ENCODE data around the gene CCDC43.
"Not testable (repeated sequence)": the region's sequence is repeated elsewhere in the genome, so short reads cannot be mapped to it uniquely, and the experiment has no call there.

The CCDC43 gene

GRCh38 chr17:44653954-44654353 lies 35.6 kb downstream of the CCDC43 start:
- Histone ChIP-seq H3K27me3 (ENCODE audit: low read depth) (peaks cover 7% of the 10 kb centered on the region), H3K4me3 (no peak overlapping the region), H3K9me3 (no peaks in the 10 kb centered on the region), H3K36me3 (replicated peaks) (no peaks in the 10 kb centered on the region), H3K4me1 (peaks cover 6% of the 10 kb centered on the region)
- DNase-seq (ENCODE audit: low spot score in 2 of 2), result no peak
- in situ Hi-C loops (cut with MboI; ENCODE audit: low sequenced_read_pairs), result no loop called here

GRCh38 chr17:44653384-44653783 lies 36.2 kb downstream of the CCDC43 start:
- DNase-seq (ENCODE audit: low spot score in 2 of 2), result no peak
- Histone ChIP-seq H3K27me3 (ENCODE audit: low read depth) (peaks cover 7% of the 10 kb centered on the region), H3K4me3 (no peak overlapping the region), H3K9me3 (no peaks in the 10 kb centered on the region), H3K36me3 (replicated peaks) (no peaks in the 10 kb centered on the region), H3K4me1 (peaks cover 6% of the 10 kb centered on the region)
- in situ Hi-C loops (cut with MboI; ENCODE audit: low sequenced_read_pairs), result no loop called here

- Histone ChIP-seq H3K36me3 (replicated peaks) (no peaks in the 10 kb centered on the region), H3K27me3 (ENCODE audit: low read depth) (peaks cover 7% of the 10 kb centered on the region), H3K4me3 (no peak overlapping the region), H3K9me3 (no peaks in the 10 kb centered on the region), H3K4me1 (peaks cover 6% of the 10 kb centered on the region)
- DNase-seq (ENCODE audit: low spot score in 2 of 2), result no peak
- in situ Hi-C loops (cut with MboI; ENCODE audit: low sequenced_read_pairs), result no loop called here
Observed at GRCh38 chr17:44652727-44653126, 36.8 kb downstream of the CCDC43 start.

- Histone ChIP-seq H3K27me3 (ENCODE audit: low read depth) (peaks cover 7% of the 10 kb centered on the region), H3K4me1 (peaks cover 3% of the 10 kb centered on the region), H3K9me3 (no peaks in the 10 kb centered on the region), H3K36me3 (replicated peaks) (no peaks in the 10 kb centered on the region), H3K4me3 (no peak overlapping the region)
- in situ Hi-C loops (cut with MboI; ENCODE audit: low sequenced_read_pairs), result no loop called here
- DNase-seq (ENCODE audit: low spot score in 2 of 2), result no peak
Observed at GRCh38 chr17:44651228-44651627, 38.3 kb downstream of the CCDC43 start.

GRCh38 chr17:44648963-44649362 lies 40.6 kb downstream of the CCDC43 start:
- H3K9me3 ChIP-seq, result no peaks in the 10 kb centered on the region
- in situ Hi-C loops (cut with MboI; ENCODE audit: low sequenced_read_pairs), result no loop called here
- DNase-seq (ENCODE audit: low spot score in 2 of 2), result no peak

GRCh38 chr17:44647736-44648135 lies 41.8 kb downstream of the CCDC43 start:
- Histone ChIP-seq H3K9me3 (no peaks in the 10 kb centered on the region), H3K4me3 (no peak overlapping the region), H3K36me3 (replicated peaks) (no peaks in the 10 kb centered on the region), H3K27me3 (ENCODE audit: low read depth) (peaks cover 7% of the 10 kb centered on the region), H3K4me1 (peaks cover 3% of the 10 kb centered on the region; the same call in 1 of the 2 replicates)
- in situ Hi-C loops (cut with MboI; ENCODE audit: low sequenced_read_pairs), result no loop called here
- DNase-seq (ENCODE audit: low spot score in 2 of 2), result no peak

More at GRCh38 chr17:44648963-44649362, 40.6 kb downstream of the CCDC43 start:
- peaks cover 3% of the 10 kb centered on the region; the same call in 1 of the 2 replicates for H3K4me1 ChIP-seq
- peaks cover 7% of the 10 kb centered on the region for H3K27me3 ChIP-seq (ENCODE audit: low read depth)
- H3K4me3 ChIP-seq, result no peak overlapping the region
- no peaks in the 10 kb centered on the region for H3K36me3 ChIP-seq (replicated peaks)

- no peak for DNase-seq (ENCODE audit: low spot score in 2 of 2)
- H3K4me1 ChIP-seq, result peaks cover 3% of the 10 kb centered on the region; the same call in 1 of the 2 replicates
- no peak overlapping the region for H3K4me3 ChIP-seq
- no peaks in the 10 kb centered on the region for H3K9me3 ChIP-seq
- H3K36me3 ChIP-seq (replicated peaks), result no peaks in the 10 kb centered on the region
- in situ Hi-C loops (cut with MboI; ENCODE audit: low sequenced_read_pairs), result no loop called here
- H3K27me3 ChIP-seq (ENCODE audit: low read depth), result peaks cover 7% of the 10 kb centered on the region
Observed at GRCh38 chr17:44646280-44646679, 43.3 kb downstream of the CCDC43 start.

- Histone ChIP-seq H3K4me1 (peaks cover 3% of the 10 kb centered on the region; the same call in 1 of the 2 replicates), H3K4me3 (no peak overlapping the region), H3K9me3 (no peaks in the 10 kb centered on the region), H3K27me3 (ENCODE audit: low read depth) (peaks cover 4% of the 10 kb centered on the region), H3K36me3 (replicated peaks) (no peaks in the 10 kb centered on the region)
- no peak for DNase-seq (ENCODE audit: low spot score in 2 of 2)
- in situ Hi-C loops (cut with MboI; ENCODE audit: low sequenced_read_pairs), result no loop called here
Observed at GRCh38 chr17:44645341-44645740, 44.2 kb downstream of the CCDC43 start.

- no peaks in the 10 kb centered on the region for H3K9me3 ChIP-seq
- no peaks in the 10 kb centered on the region for H3K36me3 ChIP-seq (replicated peaks)
- no peaks in the 10 kb centered on the region for H3K27me3 ChIP-seq (ENCODE audit: low read depth)
- no peak for DNase-seq (ENCODE audit: low spot score in 2 of 2)
- H3K4me1 ChIP-seq, result no peaks in the 10 kb centered on the region
- no peak overlapping the region for H3K4me3 ChIP-seq
- in situ Hi-C loops (cut with MboI; ENCODE audit: low sequenced_read_pairs), result no loop called here
Observed at GRCh38 chr17:44642834-44643233, 46.7 kb downstream of the CCDC43 start.

GRCh38 chr17:44637066-44637465 lies 52.5 kb downstream of the CCDC43 start:
- Histone ChIP-seq H3K4me3 (no peak overlapping the region), H3K9me3 (no peaks in the 10 kb centered on the region), H3K27me3 (ENCODE audit: low read depth) (no peaks in the 10 kb centered on the region), H3K4me1 (peaks cover 3% of the 10 kb centered on the region), H3K36me3 (replicated peaks) (no peaks in the 10 kb centered on the region)
- DNase-seq (ENCODE audit: low spot score in 2 of 2), result no peak
- in situ Hi-C loops (cut with MboI; ENCODE audit: low sequenced_read_pairs), result no loop called here

GRCh38 chr17:44636562-44636961 lies 53.0 kb downstream of the CCDC43 start:
- DNase-seq (ENCODE audit: low spot score in 2 of 2), result no peak
- Histone ChIP-seq H3K4me3 (no peak overlapping the region), H3K36me3 (replicated peaks) (no peaks in the 10 kb centered on the region), H3K27me3 (ENCODE audit: low read depth) (no peaks in the 10 kb centered on the region), H3K9me3 (no peaks in the 10 kb centered on the region), H3K4me1 (peaks cover 3% of the 10 kb centered on the region)
- in situ Hi-C loops (cut with MboI; ENCODE audit: low sequenced_read_pairs), result no loop called here

- H3K36me3 ChIP-seq (replicated peaks); DNase-seq (ENCODE audit: low spot score in 2 of 2); H3K27me3 ChIP-seq (ENCODE audit: low read depth); H3K4me1 ChIP-seq; in situ Hi-C loops (cut with MboI; ENCODE audit: low sequenced_read_pairs); H3K4me3 ChIP-seq; H3K9me3 ChIP-seq: not testable (repeated sequence)
Observed at GRCh38 chr17:44634401-44634800, 55.2 kb downstream of the CCDC43 start.

- Histone ChIP-seq H3K36me3 (replicated peaks) (no peaks in the 10 kb centered on the region), H3K9me3 (no peaks in the 10 kb centered on the region), H3K4me3 (no peak overlapping the region), H3K4me1 (peaks cover 3% of the 10 kb centered on the region), H3K27me3 (ENCODE audit: low read depth) (no peaks in the 10 kb centered on the region)
- DNase-seq (ENCODE audit: low spot score in 2 of 2), result peak; percentile 28 to 32
- in situ Hi-C loops (cut with MboI; ENCODE audit: low sequenced_read_pairs), result no loop called here
Observed at GRCh38 chr17:44633998-44634397, 55.6 kb downstream of the CCDC43 start.

GRCh38 chr17:44630703-44631102 lies 58.9 kb downstream of the CCDC43 start:
- Histone ChIP-seq H3K4me1 (peaks cover 3% of the 10 kb centered on the region), H3K27me3 (ENCODE audit: low read depth) (no peaks in the 10 kb centered on the region), H3K36me3 (replicated peaks) (no peaks in the 10 kb centered on the region), H3K4me3 (no peak overlapping the region), H3K9me3 (no peaks in the 10 kb centered on the region)
- in situ Hi-C loops (cut with MboI; ENCODE audit: low sequenced_read_pairs), result no loop called here
- DNase-seq (ENCODE audit: low spot score in 2 of 2), result no peak

GRCh38 chr17:44629314-44629713 lies 60.3 kb downstream of the CCDC43 start:
- in situ Hi-C loops (cut with MboI; ENCODE audit: low sequenced_read_pairs), result no loop called here
- Histone ChIP-seq H3K27me3 (ENCODE audit: low read depth) (no peaks in the 10 kb centered on the region), H3K4me3 (no peak overlapping the region), H3K9me3 (no peaks in the 10 kb centered on the region), H3K4me1 (peaks cover 5% of the 10 kb centered on the region), H3K36me3 (replicated peaks) (no peaks in the 10 kb centered on the region)
- DNase-seq (ENCODE audit: low spot score in 2 of 2), result no peak
